Brain microvascular endothelial cell (primary cell): ENCODE measurements around the gene ADAMTS12.

ENCODE experiments used
- DNase-seq: peaks from one replicate; pipeline ENCODE4 v3.0.0-alpha.2; 2020
- H3K27ac ChIP-seq: fragments of 250-450 bp; sonication (Bioruptor Pico); 2 replicates; pipeline ENCODE4 v1.5.1; 2020; ENCODE audit warnings: mild to moderate bottlenecking, moderate library complexity
- H3K27me3 ChIP-seq: fragments of 250-450 bp; sonication (Bioruptor Pico); replicated peaks from 2 replicates; pipeline ENCODE4 v1.5.1; 2020; ENCODE audit warnings: mild to moderate bottlenecking
- H3K36me3 ChIP-seq: fragments of 250-450 bp; sonication (Bioruptor Pico); replicated peaks from 2 replicates; pipeline ENCODE4 v1.5.1; 2020; ENCODE audit warnings: mild to moderate bottlenecking
- H3K4me3 ChIP-seq: 2 replicates; pipeline ENCODE4 v1.5.1; 2011; ENCODE audit warnings: low read depth, mild to moderate bottlenecking, control low read depth, low read length, moderate library complexity
- CTCF ChIP-seq: IDR thresholded peaks from 2 replicates; pipeline ENCODE4 v1.5.1; 2011; ENCODE audit warnings: low read depth, mild to moderate bottlenecking, moderate library complexity, low read length, control low read depth, inconsistent platforms; ENCODE audit errors: missing control alignments
- in situ Hi-C: cut with HindIII; loops from 2 replicates; pipeline ENCODE4 v1.10.0; 2017; ENCODE audit warnings: low sequenced_read_pairs, low pct_ligation_motif_present

The ADAMTS12 gene

GRCh38 chr5:33479311-33479710 lies 412.5 kb downstream of the ADAMTS12 start:
- DNase-seq: peak; percentile 69
- TF ChIP-seq CTCF: no peak
- H3K36me3 ChIP-seq: peaks cover 5% of the 10 kb centered on the region
- H3K27me3 ChIP-seq: no peaks in the 10 kb centered on the region
- in situ Hi-C loops: no loop called here
- H3K27ac ChIP-seq: peak overlapping the region; percentile 1
- H3K4me3 ChIP-seq: no peak overlapping the region

GRCh38 chr5:33477816-33478215 lies 414.0 kb downstream of the ADAMTS12 start:
- no peak for TF ChIP-seq CTCF
- in situ Hi-C loops: no loop called here
- Histone ChIP-seq H3K27ac (no peak overlapping the region), H3K36me3 (peaks cover 12% of the 10 kb centered on the region), H3K27me3 (no peaks in the 10 kb centered on the region), H3K4me3 (no peak overlapping the region)
- DNase-seq: no peak

GRCh38 chr5:33476992-33477391 lies 414.8 kb downstream of the ADAMTS12 start:
- H3K27ac ChIP-seq: no peak overlapping the region
- H3K4me3 ChIP-seq: no peak overlapping the region
- peaks cover 17% of the 10 kb centered on the region for H3K36me3 ChIP-seq
- no peak for TF ChIP-seq CTCF
- H3K27me3 ChIP-seq: no peaks in the 10 kb centered on the region
- in situ Hi-C loops: no loop called here
- DNase-seq: peak; percentile 40

GRCh38 chr5:33475706-33476105 lies 416.1 kb downstream of the ADAMTS12 start:
- Histone ChIP-seq H3K27ac (no peak overlapping the region), H3K4me3 (no peak overlapping the region), H3K36me3 (peaks cover 28% of the 10 kb centered on the region), H3K27me3 (no peaks in the 10 kb centered on the region)
- TF ChIP-seq CTCF: no peak
- in situ Hi-C loops: no loop called here
- no peak for DNase-seq

- Histone ChIP-seq H3K36me3 (peaks cover 34% of the 10 kb centered on the region), H3K27ac (no peak overlapping the region), H3K4me3 (no peak overlapping the region), H3K27me3 (no peaks in the 10 kb centered on the region)
- DNase-seq: no peak
- no peak for TF ChIP-seq CTCF
- in situ Hi-C loops: no loop called here
Measured at GRCh38 chr5:33474931-33475499, 416.8 kb downstream of the ADAMTS12 start.

GRCh38 chr5:33474004-33474403 lies 417.8 kb downstream of the ADAMTS12 start:
- no peak for DNase-seq
- TF ChIP-seq CTCF: no peak
- Histone ChIP-seq H3K4me3 (no peak overlapping the region), H3K27me3 (no peaks in the 10 kb centered on the region), H3K27ac (no peak overlapping the region), H3K36me3 (peaks cover 38% of the 10 kb centered on the region)
- in situ Hi-C loops: no loop called here
